Sigmoid colon (tissue), 4 donors: Measurements from ENCODE around the gene CDC42EP4.

Experiments used
- EP300 ChIP-seq, 4 donors: sonication (generic); formaldehyde crosslinking; IDR thresholded peaks; one replicate each; pipeline ENCODE4 v1.6.1; 2017; ENCODE audit warnings: antibody characterized with exemption in 4 of 4
- POLR2A ChIP-seq, 2 donors: fragments of 450-650 bp; IDR thresholded peaks; one replicate each; pipeline ENCODE4 v1.6.1; 2016; ENCODE audit warnings: antibody characterized with exemption in 2 of 2, mild to moderate bottlenecking in 2 of 2, moderate library complexity in 2 of 2
- POLR2AphosphoS5 ChIP-seq, 4 donors: sonication (generic); formaldehyde crosslinking; IDR thresholded peaks; one replicate each; pipeline ENCODE4 v1.6.1; 2017; ENCODE audit warnings: antibody characterized with exemption in 4 of 4

DNA sequence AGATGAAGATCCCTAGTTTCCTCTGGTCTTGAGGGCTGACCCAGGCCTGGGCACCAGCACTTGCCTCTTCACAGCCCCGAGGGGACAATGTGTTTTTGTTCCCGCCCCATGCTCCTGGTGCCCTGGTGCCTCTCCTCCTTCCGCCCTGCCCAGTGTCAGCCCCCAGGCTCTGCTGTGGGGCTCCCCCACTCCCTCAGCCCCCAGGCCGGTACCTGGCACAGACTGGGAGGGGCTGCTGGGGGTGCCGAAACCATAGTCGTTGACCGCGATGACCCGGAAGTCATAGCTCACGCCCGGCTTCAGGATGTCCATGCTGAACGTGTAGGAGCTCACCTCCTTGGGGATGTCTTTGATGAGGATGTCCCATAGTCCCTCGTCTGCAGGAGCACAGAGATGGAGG is 40.5 kb upstream of the CDC42EP4 start:
- no peak for TF ChIP-seq EP300 (IDR thresholded peaks at IDR 0.05)
- no peak for TF ChIP-seq POLR2A (IDR thresholded peaks at IDR 0.05)
- TF ChIP-seq POLR2AphosphoS5 (IDR thresholded peaks at IDR 0.05) = no peak
